GM18951 (cell line): ENCODE measurements around the gene SIVA1.

Source experiments
- POLR2A ChIP-seq: IDR thresholded peaks from 4 replicates; pipeline ENCODE4 v1.6.1; 2011; ENCODE audit warnings: mild to moderate bottlenecking; ENCODE audit not compliant: insufficient read length, insufficient read depth; ENCODE audit errors: extremely low read depth
- in situ Hi-C: fragments of 300-500 bp; cut with MboI; formaldehyde crosslinking; loops from one replicate; pipeline ENCODE4 v1.12.0; 2022; ENCODE audit warnings: low sequenced_read_pairs, mixed read lengths, inconsistent platforms; ENCODE audit not compliant: unreplicated experiment

SIVA1 gene

GRCh38 chr14:104780513-104781030 lies 27.6 kb downstream of the SIVA1 start:
- in situ Hi-C loops, result no loop called here
- no peak for TF ChIP-seq POLR2A

- in situ Hi-C loops, result no loop called here
- no peak for TF ChIP-seq POLR2A
Observed at GRCh38 chr14:104781271-104782077, 28.5 kb downstream of the SIVA1 start.

GRCh38 chr14:104782086-104782807 lies 29.3 kb downstream of the SIVA1 start:
- in situ Hi-C loops, result no loop called here
- no peak for TF ChIP-seq POLR2A

- in situ Hi-C loops, result no loop called here
- no peak for TF ChIP-seq POLR2A
Observed at GRCh38 chr14:104782808-104783139, 29.8 kb downstream of the SIVA1 start.

GRCh38 chr14:104783484-104784217 lies 30.7 kb downstream of the SIVA1 start:
- in situ Hi-C loops, result no loop called here
- no peak for TF ChIP-seq POLR2A

- no peak for TF ChIP-seq POLR2A
- in situ Hi-C loops, result no loop called here
Observed at GRCh38 chr14:104784218-104784568, 31.2 kb downstream of the SIVA1 start.

GRCh38 chr14:104784846-104785707 lies 32.1 kb downstream of the SIVA1 start:
- in situ Hi-C loops, result no loop called here
- TF ChIP-seq POLR2A, result no peak

GRCh38 chr14:104785708-104786080 lies 32.7 kb downstream of the SIVA1 start:
- in situ Hi-C loops, result no loop called here
- TF ChIP-seq POLR2A, result no peak

- in situ Hi-C loops, result no loop called here
- TF ChIP-seq POLR2A, result no peak
Observed at GRCh38 chr14:104786091-104786586, 33.2 kb downstream of the SIVA1 start.

GRCh38 chr14:104786726-104787675 lies 34.1 kb downstream of the SIVA1 start:
- no peak for TF ChIP-seq POLR2A
- in situ Hi-C loops, result no loop called here

GRCh38 chr14:104787736-104788135 lies 34.8 kb downstream of the SIVA1 start:
- no peak for TF ChIP-seq POLR2A
- in situ Hi-C loops, result no loop called here
